SIG-M5 treated with dmso at 0.1 percent for 504 hours (cell line): ENCODE measurements around the gene RNF152.
A peak's percentile ranks its signal among the peaks of the same experiment; 100 is the strongest.

Experiments used
- DNase-seq: peaks from one replicate; lab custom pipeline; 2025; ENCODE audit not compliant: unreplicated experiment; lab: John Stamatoyannopoulos, UW

RNF152 gene

DNA sequence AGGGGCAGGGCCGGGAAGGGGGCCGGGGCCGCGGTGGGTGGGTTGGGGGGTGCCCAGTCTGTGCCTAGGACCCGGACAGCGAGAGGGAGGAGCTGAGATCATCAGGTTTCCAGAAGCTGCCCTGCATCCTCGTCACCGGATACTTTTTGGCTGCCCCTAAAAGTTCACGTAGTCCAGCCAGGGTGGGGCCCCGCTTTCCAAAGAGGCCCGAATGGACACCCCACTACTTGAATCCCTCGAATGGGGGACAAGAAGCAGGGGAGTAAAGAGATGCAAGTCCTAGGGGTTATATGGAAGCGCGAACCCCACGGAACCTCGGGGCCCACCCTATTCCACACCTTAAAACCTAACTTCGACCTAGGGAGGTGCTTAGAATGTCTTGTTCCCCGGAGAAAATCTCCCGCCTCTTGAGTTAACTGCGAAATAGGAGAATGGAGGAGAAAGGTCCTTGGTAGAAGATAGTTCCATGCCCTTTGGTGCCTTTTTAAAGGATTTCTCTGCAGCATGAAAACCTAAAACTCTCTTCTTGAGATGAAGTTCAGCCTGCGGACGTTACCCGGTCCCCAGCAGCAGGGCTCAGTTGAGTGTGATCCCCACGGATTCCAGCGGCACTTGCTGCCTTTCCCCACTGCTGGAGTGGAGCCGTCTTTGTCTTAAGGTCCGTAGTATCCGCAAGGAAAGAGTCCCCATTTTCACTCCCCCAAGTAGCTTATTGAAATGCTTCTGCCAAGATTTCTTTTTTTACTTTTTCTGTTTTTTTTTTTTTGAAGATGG lies 2.1 kb upstream of the RNF152 start:
- no peak for DNase-seq

DNA sequence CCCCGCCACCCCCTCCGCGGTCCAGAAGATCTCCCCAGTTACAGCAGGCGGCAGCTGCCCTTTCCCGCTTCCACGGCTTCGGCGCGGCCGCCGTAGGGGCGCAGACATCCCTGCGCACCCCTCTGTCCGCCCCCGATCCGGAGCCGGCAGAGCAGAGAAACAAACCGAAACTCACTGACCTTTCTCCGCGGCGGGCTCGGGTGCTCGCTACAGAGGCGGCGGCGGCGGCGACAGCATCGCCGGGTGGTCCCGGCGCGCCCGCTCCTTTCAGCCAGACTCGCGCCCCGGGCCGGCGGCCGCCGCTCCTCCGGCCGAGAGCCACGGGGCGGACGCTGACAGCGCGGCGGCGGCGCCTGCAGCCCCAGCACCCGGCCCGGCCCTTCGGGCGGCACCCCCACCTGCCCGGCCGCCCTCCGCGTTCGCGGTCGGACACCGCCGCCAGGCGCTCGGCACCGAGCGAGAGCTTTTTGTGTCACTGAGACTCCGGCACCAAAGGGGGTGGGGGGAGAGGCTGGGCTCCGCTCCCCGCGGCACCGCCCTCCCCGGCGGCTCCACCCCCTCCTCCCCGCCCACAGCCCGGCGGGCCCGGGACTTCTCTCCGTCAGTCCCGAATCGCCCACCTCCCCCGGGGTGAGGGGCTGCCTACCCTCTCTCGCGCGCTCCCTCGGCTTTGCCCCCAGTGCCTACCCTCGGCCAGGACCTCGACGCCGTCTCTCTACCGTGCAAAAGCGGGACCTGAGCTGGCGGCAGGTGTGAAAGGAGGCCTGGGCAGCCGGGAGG lies 1.4 kb upstream of the RNF152 start:
- peak; percentile 33 for DNase-seq

DNA sequence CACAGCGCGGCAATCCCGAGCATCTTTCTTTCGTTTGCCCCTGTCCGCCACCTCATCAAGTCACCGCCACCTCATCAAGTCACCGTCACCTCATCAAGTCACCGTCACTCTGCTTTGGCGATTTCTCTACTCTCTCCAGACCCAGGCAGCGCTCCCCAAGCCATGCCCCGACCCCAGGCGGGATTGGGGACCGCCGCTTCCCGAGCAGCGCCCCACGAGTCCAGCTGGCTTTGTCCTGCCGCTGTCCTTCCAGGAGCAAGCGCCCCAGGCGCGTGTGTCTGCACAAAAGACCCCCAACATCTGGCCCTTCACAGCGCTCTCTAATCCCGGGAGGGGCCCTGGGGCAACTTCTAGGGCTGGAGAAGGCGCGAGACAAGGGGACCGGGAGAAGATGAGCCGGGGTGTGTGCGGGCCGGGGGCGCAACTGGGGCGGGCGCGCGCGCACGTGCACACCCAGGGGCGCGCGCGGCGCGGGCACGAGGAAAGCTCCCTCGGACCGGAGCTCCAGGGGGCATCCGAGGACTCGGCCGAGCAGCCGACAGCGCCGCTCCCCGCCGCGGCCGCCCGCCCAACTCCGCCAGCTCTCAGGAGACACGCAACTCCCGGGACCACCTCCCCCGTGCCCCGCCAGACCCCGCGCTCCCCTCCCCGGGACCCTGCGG lies 633 bp upstream of the RNF152 start:
- DNase-seq, result no peak

DNA sequence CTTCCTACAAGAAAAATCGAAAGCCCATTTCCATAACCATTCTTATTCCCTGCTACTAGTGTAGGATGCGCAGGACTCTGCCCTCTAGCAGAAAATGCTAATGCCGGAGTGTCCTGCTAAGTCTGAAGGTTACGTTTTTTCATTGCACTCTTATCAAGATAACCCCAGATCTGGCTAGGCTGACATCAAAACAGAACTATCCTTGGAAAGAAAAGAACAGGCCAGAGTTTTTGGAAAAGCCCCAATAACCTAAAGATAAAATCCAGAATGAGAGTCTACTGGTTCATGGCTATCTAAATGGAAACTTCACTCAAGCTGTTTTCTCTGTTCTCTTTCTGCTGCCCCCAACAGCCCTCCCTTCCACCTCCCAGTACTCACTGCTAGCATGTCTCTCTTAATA lies 913 bp downstream of the RNF152 start:
- no peak for DNase-seq

DNA sequence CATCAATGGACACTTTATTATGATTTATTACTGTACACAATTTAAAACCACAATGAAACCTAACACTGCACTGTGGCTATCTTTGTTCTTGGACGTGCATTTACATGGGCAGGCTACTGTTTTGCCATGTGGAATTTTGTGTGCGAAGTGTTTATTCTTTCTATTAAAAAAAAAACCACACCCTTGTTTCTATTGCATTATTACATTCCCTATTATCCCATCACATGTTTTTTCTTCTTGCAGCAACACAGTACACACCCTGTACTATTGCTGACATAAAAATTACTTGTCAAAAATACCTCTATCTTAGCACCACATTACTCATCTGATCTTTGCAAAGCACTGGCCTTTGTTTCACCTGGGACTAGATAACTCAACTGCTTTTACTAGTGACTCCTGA lies 1.5 kb downstream of the RNF152 start:
- DNase-seq, result no peak

DNA sequence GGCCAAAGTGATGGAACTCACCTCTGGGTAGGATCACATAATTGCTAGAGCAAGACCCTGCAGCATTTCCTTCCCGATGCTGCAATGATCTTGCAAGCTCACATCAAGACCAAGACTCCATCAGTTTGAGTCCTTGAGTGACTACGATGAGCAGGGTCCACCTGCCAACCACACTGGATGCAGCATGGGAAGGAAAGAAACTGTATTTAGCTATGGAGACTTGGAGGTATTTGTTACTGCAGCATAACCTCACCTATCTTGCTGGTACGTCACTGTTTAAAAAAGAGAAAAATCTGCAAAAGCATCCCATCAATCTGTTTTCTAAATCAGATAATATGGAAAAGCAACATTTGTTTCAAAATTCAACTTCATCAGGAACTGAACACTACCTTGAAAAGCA lies 2.5 kb downstream of the RNF152 start:
- no peak for DNase-seq

DNA sequence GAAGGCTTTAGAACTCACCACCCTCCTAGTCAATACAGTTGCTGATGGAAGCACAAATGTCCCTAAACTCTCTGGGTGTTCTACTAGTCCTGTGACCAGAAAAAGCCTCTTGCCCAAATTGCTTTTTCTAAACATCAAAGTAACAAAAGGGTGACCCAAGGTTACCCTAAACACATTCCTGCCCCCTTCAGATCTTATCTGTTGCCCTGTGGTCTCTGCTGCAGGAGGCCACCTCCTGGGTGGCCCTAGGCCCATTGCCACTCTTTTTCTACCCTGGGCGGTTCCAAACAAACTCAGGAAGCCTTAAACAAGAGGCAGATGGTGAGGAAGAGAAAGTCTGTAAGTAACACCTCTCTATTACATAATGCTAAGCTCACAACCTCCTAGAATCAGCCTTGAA lies 3.3 kb downstream of the RNF152 start:
- no peak for DNase-seq

DNA sequence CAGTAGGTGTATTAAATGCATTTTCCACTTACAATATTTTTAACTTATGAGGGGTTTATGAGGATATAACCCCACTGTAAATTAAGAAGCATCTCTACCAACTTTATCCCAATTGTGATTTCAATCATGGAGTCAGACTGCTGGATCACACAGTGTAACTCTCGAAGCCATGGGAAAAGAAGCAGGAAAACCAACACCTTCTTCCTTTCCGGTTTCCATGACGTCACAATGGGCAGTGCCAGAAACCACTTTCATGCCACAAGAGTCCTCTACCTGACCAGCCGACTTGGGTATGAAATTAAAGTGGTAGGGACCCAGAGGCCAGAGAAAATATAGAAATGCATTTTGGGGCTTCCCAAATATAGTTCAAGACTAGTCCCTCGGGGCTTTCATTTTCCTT lies 4.2 kb downstream of the RNF152 start:
- no peak for DNase-seq

DNA sequence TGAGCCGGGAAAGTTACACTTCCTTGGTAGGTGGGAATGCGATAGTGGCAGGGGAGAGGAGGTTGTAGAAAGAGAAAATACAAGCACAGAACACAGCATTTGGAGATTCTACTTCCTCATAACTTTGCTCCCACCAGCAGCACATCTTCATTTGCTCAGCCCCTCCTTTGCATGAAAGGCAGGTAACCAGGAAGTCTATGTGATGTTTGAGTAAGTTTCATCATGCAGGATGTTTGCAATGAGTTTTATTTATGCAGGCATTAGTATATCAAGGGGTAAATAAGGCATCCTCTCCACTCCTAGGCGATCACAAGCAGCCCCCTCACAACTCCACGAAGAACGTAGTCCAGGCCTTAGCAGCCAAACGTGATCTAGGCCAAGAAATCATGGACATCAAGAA lies 5.0 kb downstream of the RNF152 start:
- DNase-seq, result no peak

DNA sequence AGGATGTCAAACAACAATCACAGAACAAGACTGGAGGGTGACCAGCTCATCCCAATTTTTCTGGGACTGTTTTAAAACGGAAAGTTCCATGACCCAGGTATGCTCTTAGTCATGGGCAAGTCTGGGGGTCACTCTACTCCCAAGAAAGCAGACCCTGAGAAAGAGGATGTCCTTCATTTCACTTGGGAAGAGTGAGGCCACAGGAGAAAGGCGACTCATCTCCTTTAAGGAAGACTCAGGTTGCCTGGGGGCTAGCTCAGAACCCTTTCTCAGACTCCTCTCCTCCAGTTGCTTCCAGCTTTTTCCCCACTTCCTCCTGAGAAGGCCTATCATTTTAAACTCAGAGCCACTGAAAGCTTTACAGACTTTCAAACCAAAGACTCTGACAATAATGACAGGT lies 9.3 kb downstream of the RNF152 start:
- DNase-seq, result no peak

DNA sequence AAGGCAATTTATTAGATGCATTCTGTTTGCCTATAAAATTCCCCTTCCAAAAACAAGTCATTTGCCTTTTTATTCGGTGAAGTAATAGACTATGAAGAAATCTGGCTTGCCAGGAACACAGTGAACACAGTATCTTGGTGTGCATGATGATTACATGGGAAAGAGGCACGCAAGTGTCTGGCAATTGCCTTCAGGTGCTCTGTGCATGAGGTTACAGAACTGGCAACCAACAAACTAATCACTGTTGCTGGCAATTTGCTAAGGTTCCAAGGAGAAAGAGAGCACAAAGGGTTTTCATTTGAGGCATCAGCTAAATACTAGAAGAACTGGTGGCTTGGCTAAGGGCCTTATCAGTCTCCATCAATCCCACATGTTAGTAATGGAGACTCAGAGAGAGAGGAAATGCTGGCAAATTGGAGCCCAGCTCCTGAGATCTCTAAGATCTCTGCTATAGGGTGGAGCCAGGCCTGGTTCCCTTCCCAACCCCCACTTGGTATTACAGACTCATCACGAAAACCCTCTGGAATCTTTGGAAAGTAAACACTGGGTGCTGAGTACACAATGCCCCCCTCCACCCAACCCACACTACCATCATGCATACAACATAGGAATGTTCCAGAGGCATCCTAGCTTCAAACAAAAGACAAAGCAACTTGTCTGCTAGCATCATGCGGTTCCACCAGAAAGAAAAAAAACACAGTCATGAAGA lies 10.4 kb downstream of the RNF152 start:
- no peak for DNase-seq

DNA sequence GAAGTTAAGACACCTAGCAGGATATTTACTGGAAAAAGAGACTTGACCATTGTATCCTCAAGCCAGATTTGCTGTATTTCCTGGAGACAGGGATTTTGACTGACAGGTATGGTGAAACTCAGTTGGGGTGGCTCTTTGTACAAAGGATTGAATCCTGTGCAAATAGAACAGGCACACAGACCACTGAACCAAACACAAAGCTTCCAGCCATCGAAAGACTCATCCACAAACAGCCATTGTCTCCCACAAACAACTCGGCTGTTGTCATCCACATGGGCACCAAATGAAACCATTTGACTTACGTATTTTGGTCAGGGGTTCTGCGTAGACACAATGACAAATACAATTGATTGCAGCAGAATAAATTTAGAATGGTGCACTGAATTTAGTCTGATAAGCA lies 15.9 kb downstream of the RNF152 start:
- no peak for DNase-seq

DNA sequence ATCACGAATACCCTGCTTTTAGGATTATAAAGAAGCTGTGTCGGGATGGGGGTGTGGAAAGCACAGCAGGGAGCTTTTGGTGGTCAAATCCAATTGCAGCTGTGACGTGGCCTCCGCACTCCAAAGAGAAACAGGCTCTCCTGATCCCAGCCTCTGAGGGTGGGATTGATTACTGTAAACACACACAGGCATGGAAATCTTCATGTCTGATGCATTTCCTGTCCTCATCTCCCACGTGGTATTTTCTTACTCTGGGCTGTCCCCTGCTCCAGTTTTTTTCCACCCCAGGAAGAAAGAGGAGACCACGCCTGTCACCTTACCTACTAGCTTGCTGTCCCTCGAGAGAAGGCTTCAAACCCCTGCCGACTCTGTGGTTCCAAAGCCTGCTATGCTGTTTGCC lies 22.7 kb downstream of the RNF152 start:
- DNase-seq, result no peak

DNA sequence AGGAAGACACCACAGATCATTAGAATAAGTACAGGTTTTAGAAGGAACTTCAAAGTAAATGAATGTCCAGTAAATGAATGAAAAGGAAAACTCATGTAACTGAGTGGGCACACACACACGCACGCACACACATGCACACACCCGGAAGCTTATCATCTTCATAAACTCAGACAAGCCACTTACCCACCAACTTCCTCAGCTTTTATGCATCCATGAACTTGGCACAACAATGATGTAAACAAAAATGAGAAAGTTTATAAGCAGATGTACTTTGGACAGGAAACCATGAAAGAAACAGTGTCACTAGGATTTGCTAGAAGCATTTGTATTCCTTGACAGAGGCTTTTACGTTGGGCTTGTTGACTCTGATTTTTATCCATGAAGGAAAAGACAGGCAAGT lies 23.2 kb downstream of the RNF152 start:
- DNase-seq, result no peak

DNA sequence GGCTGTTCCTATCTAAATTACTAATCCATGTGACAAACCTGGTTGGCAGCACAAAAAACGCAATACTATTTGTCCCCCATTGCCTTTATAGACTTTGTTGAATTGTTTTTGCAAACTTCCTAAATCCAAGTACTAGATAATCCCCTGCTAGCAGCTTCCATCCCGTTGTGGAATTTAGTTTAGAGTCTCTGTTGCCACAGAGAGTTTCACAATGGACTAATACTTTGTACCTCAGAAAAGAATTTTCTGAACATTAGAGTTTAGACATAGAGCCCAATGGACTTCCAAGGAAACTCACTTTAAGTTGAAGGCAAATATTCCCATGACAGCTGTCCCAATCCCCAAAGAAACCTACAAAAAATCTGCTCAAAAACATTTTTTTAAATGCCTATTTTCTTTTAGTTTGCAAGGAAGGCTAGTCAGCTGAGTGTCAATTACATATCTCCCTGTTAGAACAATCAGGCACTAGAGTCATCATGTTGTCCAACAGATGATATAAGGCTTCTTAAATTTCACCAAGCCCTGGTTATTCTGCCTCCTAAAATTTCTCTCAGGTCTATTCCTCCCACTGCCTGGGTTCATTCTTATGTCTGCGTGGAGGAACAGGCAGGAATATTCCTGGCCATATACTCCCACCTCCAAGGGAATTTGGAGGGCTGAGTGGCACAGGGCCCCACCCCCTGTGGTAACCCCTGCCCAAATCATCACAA lies 27.2 kb downstream of the RNF152 start:
- no peak for DNase-seq

DNA sequence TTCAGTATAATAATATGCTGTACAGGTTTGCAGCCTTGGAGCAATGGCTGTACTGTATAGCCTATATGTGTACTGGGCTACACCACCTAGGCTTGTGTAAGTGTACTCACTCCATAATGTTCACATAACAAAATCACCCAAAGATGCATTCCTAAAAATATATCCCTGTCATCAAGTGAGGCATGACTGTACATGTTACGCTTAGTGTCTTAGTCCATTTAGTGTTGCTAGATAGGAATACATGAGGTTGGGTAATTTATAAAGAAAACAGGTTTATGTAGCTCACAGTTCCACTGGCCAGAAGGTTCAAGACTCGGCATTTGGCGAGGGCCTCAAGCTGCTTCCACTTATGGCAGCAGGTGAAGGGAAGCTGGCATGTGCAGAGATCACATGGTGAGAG lies 31.4 kb downstream of the RNF152 start:
- no peak for DNase-seq

DNA sequence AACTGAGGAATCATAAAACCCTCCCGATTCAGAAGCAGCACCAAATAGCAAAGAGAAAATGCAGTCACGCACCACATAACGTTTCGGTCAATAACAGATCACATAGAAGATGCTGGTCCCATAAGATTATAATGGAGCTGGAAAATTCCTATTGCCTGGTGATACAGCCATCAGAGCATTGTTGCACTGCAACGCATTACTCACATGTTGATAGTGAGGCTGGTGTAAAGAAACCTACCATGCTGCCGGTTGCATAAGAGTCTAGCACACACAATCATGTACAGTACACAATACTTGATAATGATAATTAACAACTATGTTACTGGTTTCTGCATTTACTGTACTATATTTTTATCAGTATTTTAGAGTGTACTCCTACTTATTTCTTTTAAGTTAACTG lies 32.5 kb downstream of the RNF152 start:
- DNase-seq, result no peak

DNA sequence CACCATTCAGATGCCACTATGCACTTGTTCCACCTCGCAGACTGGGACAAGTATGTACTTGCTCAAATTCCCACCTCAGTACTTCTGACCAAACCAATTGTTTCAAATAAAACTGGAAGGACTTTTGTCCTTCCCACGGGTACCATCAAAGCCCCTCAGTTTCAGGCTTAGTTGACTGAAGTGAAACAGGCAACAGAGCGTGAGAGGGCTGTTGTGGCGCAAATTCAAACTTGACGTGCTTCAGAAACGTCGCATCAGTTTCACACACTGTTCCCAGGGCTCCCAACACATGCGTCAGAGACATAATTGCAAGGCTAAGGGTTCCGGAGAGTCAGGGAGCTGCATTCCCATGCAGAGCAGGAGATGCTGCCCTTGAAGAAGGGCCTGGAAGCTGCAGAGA lies 33.7 kb downstream of the RNF152 start:
- no peak for DNase-seq

DNA sequence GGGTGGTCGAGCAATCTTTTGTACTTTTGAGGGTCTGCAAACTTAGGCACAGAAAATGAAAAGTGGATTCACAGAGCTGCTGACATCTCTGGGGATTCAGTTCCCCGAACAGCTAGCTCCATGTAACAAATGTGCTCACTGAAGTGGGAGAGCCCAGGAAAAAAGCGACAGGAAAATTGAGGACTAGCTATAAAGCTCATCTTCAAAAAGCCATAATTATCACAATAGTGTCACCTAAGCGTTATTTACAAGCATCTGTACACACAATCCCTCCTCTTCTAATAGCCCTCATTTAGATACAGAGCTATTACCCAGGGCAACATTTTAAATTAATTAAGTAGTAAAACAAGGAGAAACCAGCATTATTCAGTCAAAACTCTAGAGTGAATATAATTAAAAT lies 36.1 kb downstream of the RNF152 start:
- DNase-seq, result no peak

DNA sequence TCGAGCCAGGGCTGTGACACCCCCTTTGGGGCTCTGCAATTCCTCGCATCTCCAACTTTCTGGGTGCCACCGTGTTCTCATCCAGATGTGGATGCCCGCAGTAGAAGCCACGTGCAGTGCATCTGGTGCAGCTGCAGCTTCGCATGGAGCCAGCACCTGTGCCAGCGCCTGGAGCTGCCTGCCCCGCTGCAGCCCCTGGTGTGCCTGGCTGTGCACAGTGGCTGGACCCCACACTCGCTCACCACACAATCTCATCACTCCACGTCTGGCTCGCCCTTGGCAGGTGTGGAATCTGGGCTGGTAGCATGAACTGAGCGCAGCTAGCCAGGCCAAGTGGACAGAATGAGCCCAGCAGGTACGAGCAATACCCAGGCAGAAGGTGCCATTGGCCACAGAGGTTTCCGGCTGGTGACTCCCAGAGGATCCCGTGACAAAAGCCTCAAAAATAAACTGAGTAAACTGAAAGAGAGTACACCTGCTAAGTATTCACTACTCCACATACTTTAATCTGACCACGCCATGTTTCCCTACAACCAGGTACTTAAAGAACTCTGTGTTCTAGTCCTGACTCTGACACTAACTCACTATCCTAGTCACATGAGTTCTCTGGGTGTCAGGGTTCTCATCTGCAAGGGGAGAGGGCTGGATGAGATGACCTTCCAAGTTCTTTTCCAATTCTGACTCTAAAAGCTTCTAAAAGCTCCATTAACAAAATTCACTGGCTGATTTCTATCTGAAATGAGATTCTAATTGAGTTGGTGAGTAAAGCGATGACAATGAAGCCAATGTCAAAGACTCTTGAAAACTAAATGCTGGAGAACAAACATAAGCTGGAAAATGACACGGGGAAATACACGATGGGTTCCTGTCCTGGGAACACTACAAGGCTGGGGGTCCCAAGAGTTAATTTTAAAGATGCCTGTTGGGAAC lies 37.1 kb downstream of the RNF152 start:
- DNase-seq, result no peak
